Natural killer cell (primary cell): ENCODE data around the gene HES1. TPM values are rescaled to one million over a fixed set of nuclear protein-coding genes. Genes with fewer than 3 reads are reported as not detected.

Experiments used
- ATAC-seq, 3 donors: fragments of 150-1000 bp in 2 of 3; fragments of 200-7000 bp in 1 of 3; cut with Tn5 transposase; 1 replicate in 1 of 3; 2 replicates in 2 of 3; pipeline ENCODE4 v1.10.0; 2021; ENCODE audit warnings: mild to moderate bottlenecking in 2 of 3, moderate library complexity in 2 of 3
- DNase-seq, 2 donors: peaks; one replicate each; pipeline versions ENCODE4 v3.0.0 to v3.0.0-alpha.2; 2013 to 2021; ENCODE audit warnings: mixed read lengths in 1 of 2
- H3K27ac ChIP-seq: one replicate; pipeline ENCODE4 v1.5.1; 2013; ENCODE audit warnings: mild to moderate bottlenecking, low read length
- H3K27me3 ChIP-seq: one replicate; pipeline ENCODE4 v1.6.1; 2013; ENCODE audit warnings: low read length; ENCODE audit not compliant: control insufficient read depth, insufficient read depth
- H3K36me3 ChIP-seq: one replicate; pipeline ENCODE4 v1.6.1; 2013; ENCODE audit warnings: low read length; ENCODE audit not compliant: control insufficient read depth, insufficient read depth
- H3K4me1 ChIP-seq: one replicate; pipeline ENCODE4 v1.6.1; 2013; ENCODE audit warnings: low read length; ENCODE audit not compliant: control insufficient read depth, insufficient read depth
- H3K4me3 ChIP-seq: one replicate; pipeline ENCODE4 v1.5.1; 2013; ENCODE audit warnings: low read length
- H3K9me3 ChIP-seq: one replicate; pipeline ENCODE4 v1.6.1; 2013; ENCODE audit warnings: low read length; ENCODE audit not compliant: control insufficient read depth, insufficient read depth
- H3K27ac Mint-ChIP-seq, 2 donors: one replicate each; pipeline ENCODE4 v1.8.0; 2022; ENCODE audit warnings: mild to moderate bottlenecking in 2 of 2, mixed read lengths in 2 of 2, moderate library complexity in 1 of 2
- H3K27me3 Mint-ChIP-seq, 2 donors: one replicate each; pipeline ENCODE4 v1.8.0; 2022; ENCODE audit warnings: low read depth in 2 of 2, mixed read lengths in 2 of 2
- H3K36me3 Mint-ChIP-seq: one replicate; pipeline ENCODE4 v1.8.0; 2022; ENCODE audit warnings: mixed read lengths
- H3K4me1 Mint-ChIP-seq, 2 donors: one replicate each; pipeline ENCODE4 v1.8.0; 2022; ENCODE audit warnings: mixed read lengths in 2 of 2
- H3K4me3 Mint-ChIP-seq: one replicate; pipeline ENCODE4 v1.8.0; 2022; ENCODE audit warnings: mild to moderate bottlenecking, moderate library complexity, mixed read lengths
- H3K9me3 Mint-ChIP-seq, 2 donors: one replicate each; pipeline ENCODE4 v1.8.0; 2022; ENCODE audit warnings: mixed read lengths in 2 of 2
- CTCF ChIP-seq: fragments of 200-600 bp; IDR thresholded peaks from one replicate; pipeline ENCODE4 v1.8.0; 2022; ENCODE audit warnings: antibody characterized with exemption
- WGBS: methylation state at CpG from one replicate; pipeline ENCODE4 v1.1.7; 2013; ENCODE audit warnings: missing lambda C conversion rate; ENCODE audit not compliant: insufficient coverage; 5-methylcytosine and 5-hydroxymethylcytosine counted together
- intact Hi-C: fragments of 100-400 bp; cut with micrococcal nuclease; formaldehyde crosslinking; loops from one replicate; pipeline ENCODE4 v1.14.2; 2022
- total RNA-seq, 4 donors: library from RNA; stranded (reverse); fragments of 120-200 nt in 1 of 4; gene quantifications; one replicate each; pipeline versions ENCODE4 v1.2.3 to v1.2.4, GENCODE V29; 2013 to 2022

HES1 gene
- total RNA-seq, 3 donors from 2014 or later (not counting 1 experiment from before 2014, with no cell fraction given), result 1.5 to 4.4 (median 2.2) TPM

GRCh38 chr3:194167480-194168282 is 31.7 kb downstream of the HES1 start:
- Histone ChIP-seq H3K36me3 (no peaks in the 10 kb centered on the region), H3K27ac (no peak overlapping the region), H3K27me3 (peaks cover 6% of the 10 kb centered on the region), H3K9me3 (no peaks in the 10 kb centered on the region), H3K4me3 (no peak overlapping the region), H3K4me1 (no peaks in the 10 kb centered on the region)
- H3K4me1 Mint-ChIP-seq, result no peaks in the 10 kb centered on the region
- H3K9me3 Mint-ChIP-seq, result no peaks in the 10 kb centered on the region
- no peak overlapping the region for H3K4me3 Mint-ChIP-seq
- ATAC-seq (no peak), DNase-seq (no peak)
- 46% methylated on average over 4 of the region's 5 CpGs for WGBS
- no peaks in the 10 kb centered on the region for H3K36me3 Mint-ChIP-seq
- intact Hi-C loops, result no loop called here
- peaks cover 27 to 57% of the 10 kb centered on the region in 2 donors for H3K27me3 Mint-ChIP-seq
- no peak overlapping the region for H3K27ac Mint-ChIP-seq
- no peak for TF ChIP-seq CTCF

- no peaks in the 10 kb centered on the region for H3K4me1 Mint-ChIP-seq
- WGBS, result 90% methylated on average over 3 of the region's 3 CpGs
- no peaks in the 10 kb centered on the region for H3K9me3 Mint-ChIP-seq
- no peak for TF ChIP-seq CTCF
- H3K36me3 ChIP-seq, result no peaks in the 10 kb centered on the region
- peaks cover 24 to 45% of the 10 kb centered on the region in 2 donors for H3K27me3 Mint-ChIP-seq
- H3K27ac Mint-ChIP-seq, result no peak overlapping the region
- no peaks in the 10 kb centered on the region for H3K4me1 ChIP-seq
- no peak for ATAC-seq
- H3K27ac ChIP-seq, result no peak overlapping the region
- peaks cover 6% of the 10 kb centered on the region for H3K27me3 ChIP-seq
- H3K9me3 ChIP-seq, result no peaks in the 10 kb centered on the region
- no peak overlapping the region for H3K4me3 ChIP-seq
- H3K4me3 Mint-ChIP-seq, result no peak overlapping the region
- no peak for DNase-seq
- intact Hi-C loops, result no loop called here
- H3K36me3 Mint-ChIP-seq, result no peaks in the 10 kb centered on the region
These were observed 33.0 kb downstream of the HES1 start for GRCh38 chr3:194168994-194169393.

GRCh38 chr3:194169595-194169994 is 33.6 kb downstream of the HES1 start:
- H3K4me3 ChIP-seq, result no peak overlapping the region
- DNase-seq, result no peak
- WGBS, result 93% methylated on average over 10 of the region's 10 CpGs
- TF ChIP-seq CTCF, result no peak
- H3K9me3 ChIP-seq, result no peaks in the 10 kb centered on the region
- H3K27me3 Mint-ChIP-seq, result peaks cover 24 to 39% of the 10 kb centered on the region in 2 donors
- intact Hi-C loops, result no loop called here
- ATAC-seq, result no peak
- no peaks in the 10 kb centered on the region for H3K9me3 Mint-ChIP-seq
- no peak overlapping the region for H3K27ac ChIP-seq
- H3K36me3 ChIP-seq, result no peaks in the 10 kb centered on the region
- peaks cover 6% of the 10 kb centered on the region for H3K27me3 ChIP-seq
- no peak overlapping the region for H3K27ac Mint-ChIP-seq
- no peak overlapping the region for H3K4me3 Mint-ChIP-seq
- H3K4me1 ChIP-seq, result no peaks in the 10 kb centered on the region
- no peaks in the 10 kb centered on the region for H3K4me1 Mint-ChIP-seq
- no peaks in the 10 kb centered on the region for H3K36me3 Mint-ChIP-seq

- H3K27me3 ChIP-seq, result peaks cover 6% of the 10 kb centered on the region
- DNase-seq (no peak), ATAC-seq (peak in 1 of 3 donors; percentile 59)
- 0% methylated on average over 1 of the region's 2 CpGs for WGBS
- no peaks in the 10 kb centered on the region for H3K4me1 ChIP-seq
- Mint-ChIP-seq H3K36me3 (no peaks in the 10 kb centered on the region), H3K4me3 (no peak overlapping the region), H3K4me1 (no peaks in the 10 kb centered on the region), H3K27ac (no peak overlapping the region), H3K9me3 (no peaks in the 10 kb centered on the region), H3K27me3 (peaks cover 23 to 36% of the 10 kb centered on the region in 2 donors)
- no peaks in the 10 kb centered on the region for H3K9me3 ChIP-seq
- H3K4me3 ChIP-seq, result no peak overlapping the region
- no peaks in the 10 kb centered on the region for H3K36me3 ChIP-seq
- no peak for TF ChIP-seq CTCF
- H3K27ac ChIP-seq, result no peak overlapping the region
- intact Hi-C loops, result no loop called here
These were observed 34.8 kb downstream of the HES1 start for GRCh38 chr3:194170793-194171192.
